NCI-H1105 (cell line): ENCODE measurements around the gene RAB10.
A peak's percentile ranks its signal among the peaks of the same experiment; 100 is the strongest.
"Not testable (repeated sequence)": the region's sequence is repeated elsewhere in the genome, so short reads cannot be mapped to it uniquely, and the experiment has no call there.

Source experiments
- DNase-seq: peaks from one replicate; lab custom pipeline; 2025; lab: John Stamatoyannopoulos, UW

Gene RAB10

GRCh38 chr2:26088931-26089330 lies 55.0 kb downstream of the RAB10 start:
- DNase-seq = not testable (repeated sequence)

GRCh38 chr2:26089337-26089736 lies 55.5 kb downstream of the RAB10 start:
- no peak for DNase-seq

GRCh38 chr2:26095758-26096157 lies 61.9 kb downstream of the RAB10 start:
- no peak for DNase-seq

GRCh38 chr2:26099933-26100332 lies 66.0 kb downstream of the RAB10 start:
- no peak for DNase-seq

- DNase-seq = no peak
These were observed 66.5 kb downstream of the RAB10 start for GRCh38 chr2:26100384-26100783.

GRCh38 chr2:26103752-26104151 lies 69.9 kb downstream of the RAB10 start:
- DNase-seq = no peak

- not testable (repeated sequence) for DNase-seq
These were observed 74.8 kb downstream of the RAB10 start for GRCh38 chr2:26108701-26109100.

- no peak for DNase-seq
These were observed 78.3 kb downstream of the RAB10 start for GRCh38 chr2:26112201-26112600.

GRCh38 chr2:26114151-26114550 lies 80.3 kb downstream of the RAB10 start:
- no peak for DNase-seq

GRCh38 chr2:26118682-26119081 lies 84.8 kb downstream of the RAB10 start:
- no peak for DNase-seq

- DNase-seq = no peak
These were observed 85.6 kb downstream of the RAB10 start for GRCh38 chr2:26119521-26119920.

- no peak for DNase-seq
These were observed 88.7 kb downstream of the RAB10 start for GRCh38 chr2:26122630-26123029.

- no peak for DNase-seq
These were observed 89.5 kb downstream of the RAB10 start for GRCh38 chr2:26123426-26123825.

GRCh38 chr2:26126074-26126473 lies 92.2 kb downstream of the RAB10 start:
- DNase-seq = no peak

GRCh38 chr2:26128176-26128575 lies 94.3 kb downstream of the RAB10 start:
- DNase-seq = no peak

GRCh38 chr2:26130763-26131162 lies 96.9 kb downstream of the RAB10 start:
- DNase-seq = no peak

- DNase-seq = no peak
These were observed 102.6 kb downstream of the RAB10 start for GRCh38 chr2:26136451-26136850.

- no peak for DNase-seq
These were observed 105.6 kb downstream of the RAB10 start for GRCh38 chr2:26139269-26140183.

GRCh38 chr2:26141145-26141769 lies 107.4 kb downstream of the RAB10 start:
- no peak for DNase-seq

- no peak for DNase-seq
These were observed 110.1 kb downstream of the RAB10 start for GRCh38 chr2:26144031-26144430.

GRCh38 chr2:26144953-26145680 lies 111.2 kb downstream of the RAB10 start:
- peak; percentile 10 for DNase-seq

- no peak for DNase-seq
These were observed 114.6 kb downstream of the RAB10 start for GRCh38 chr2:26148501-26148900.

GRCh38 chr2:26150243-26150642 lies 116.4 kb downstream of the RAB10 start:
- no peak for DNase-seq
